DOHH2 (cell line): ENCODE data around the gene PCED1B.

Experiments
- H3F3A ChIP-seq: fragments of 200-600 bp; sonication (generic), shearing (Covaris generic); 2 replicates; pipeline ENCODE4 v1.6.0; 2016; ENCODE audit warnings: antibody characterized with exemption, mild to moderate bottlenecking; ENCODE audit not compliant: control insufficient read depth, insufficient read depth
- H3K27ac ChIP-seq: fragments of 200-600 bp; sonication (generic); 2 replicates; pipeline ENCODE4 v1.5.1; 2014; ENCODE audit warnings: low read depth, mild to moderate bottlenecking, low read length, moderate library complexity
- H3K27me3 ChIP-seq: fragments of 200-600 bp; sonication (generic); 2 replicates; pipeline ENCODE4 v1.6.1; 2014; ENCODE audit warnings: mild to moderate bottlenecking, low read length, mixed read lengths; ENCODE audit not compliant: control insufficient read depth
- H3K36me3 ChIP-seq: fragments of 200-600 bp; sonication (generic); 2 replicates; pipeline ENCODE4 v1.6.1; 2014; ENCODE audit warnings: mild to moderate bottlenecking, low read length, moderate library complexity, mixed read lengths; ENCODE audit not compliant: control insufficient read depth
- H3K4me1 ChIP-seq: fragments of 200-600 bp; sonication (generic); 2 replicates; pipeline ENCODE4 v1.6.1; 2014; ENCODE audit warnings: mild to moderate bottlenecking, low read length, mixed read lengths; ENCODE audit not compliant: control insufficient read depth
- H3K4me2 ChIP-seq: fragments of 200-600 bp; sonication (generic); 2 replicates; pipeline ENCODE4 v1.6.0; 2014; ENCODE audit warnings: mild to moderate bottlenecking, low read length, moderate library complexity
- H3K4me3 ChIP-seq: fragments of 200-600 bp; sonication (generic); 2 replicates; pipeline ENCODE4 v1.5.1; 2014; ENCODE audit warnings: mild to moderate bottlenecking, low read length, mixed read lengths
- H3K79me2 ChIP-seq: fragments of 200-600 bp; sonication (generic); 2 replicates; pipeline ENCODE4 v1.6.1; 2014; ENCODE audit warnings: mild to moderate bottlenecking, low read length, mixed read lengths; ENCODE audit not compliant: control insufficient read depth
- H3K9me2 ChIP-seq: fragments of 200-600 bp; sonication (generic); replicated peaks from 2 replicates; pipeline ENCODE4 v1.6.1; 2014; ENCODE audit warnings: mild to moderate bottlenecking, low read length, mixed read lengths; ENCODE audit not compliant: control insufficient read depth
- H3K9me3 ChIP-seq: fragments of 200-600 bp; sonication (generic); 2 replicates; pipeline ENCODE4 v1.6.1; 2014; ENCODE audit warnings: antibody characterized with exemption, low read length, mixed read lengths; ENCODE audit not compliant: control insufficient read depth, insufficient read depth
- H4K20me1 ChIP-seq: fragments of 200-600 bp; sonication (generic); 2 replicates; pipeline ENCODE4 v1.6.0; 2014; ENCODE audit warnings: low read depth, mild to moderate bottlenecking, antibody characterized with exemption, low read length, moderate library complexity; ENCODE audit not compliant: control insufficient read depth, insufficient read depth
- EZH2phosphoT487 ChIP-seq: fragments of 200-600 bp; sonication (generic); IDR thresholded peaks from 2 replicates; pipeline ENCODE4 v1.6.1; 2017; ENCODE audit warnings: borderline replicate concordance, mild to moderate bottlenecking, antibody characterized with exemption, low read length, moderate library complexity, mixed read lengths
- TF ChIP-seq, protein P1 (sequence below): fragments of 200-600 bp; sonication (generic); IDR thresholded peaks from one replicate; pipeline ENCODE4 v1.5.1; 2014; ENCODE audit warnings: antibody characterized with exemption, mild to moderate bottlenecking, low read depth, low read length; ENCODE audit not compliant: poor library complexity, severe bottlenecking

PCED1B gene

DNA sequence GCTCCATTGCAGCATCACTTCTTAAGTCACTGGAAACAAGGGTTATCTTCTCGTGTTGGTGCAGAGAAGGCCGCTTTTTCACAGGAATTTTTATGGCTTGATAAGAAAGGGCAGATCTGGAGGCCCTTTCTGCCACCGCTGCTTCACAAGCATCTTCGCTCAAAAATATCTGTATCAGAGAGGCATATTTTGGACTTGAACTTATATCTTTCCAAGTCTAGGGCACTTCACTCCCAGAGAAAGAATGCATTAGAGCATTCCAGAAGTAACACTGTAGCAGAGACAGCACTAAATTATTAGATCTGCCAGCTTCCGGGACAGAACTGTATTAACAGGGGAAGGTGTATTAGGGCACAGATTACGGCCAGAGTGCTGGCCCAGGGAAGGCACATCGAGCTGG is 152.0 kb downstream of the PCED1B start:
- no peak overlapping the region for H3K27ac ChIP-seq
- peaks cover 19% of the 10 kb centered on the region for H3K4me1 ChIP-seq

DNA sequence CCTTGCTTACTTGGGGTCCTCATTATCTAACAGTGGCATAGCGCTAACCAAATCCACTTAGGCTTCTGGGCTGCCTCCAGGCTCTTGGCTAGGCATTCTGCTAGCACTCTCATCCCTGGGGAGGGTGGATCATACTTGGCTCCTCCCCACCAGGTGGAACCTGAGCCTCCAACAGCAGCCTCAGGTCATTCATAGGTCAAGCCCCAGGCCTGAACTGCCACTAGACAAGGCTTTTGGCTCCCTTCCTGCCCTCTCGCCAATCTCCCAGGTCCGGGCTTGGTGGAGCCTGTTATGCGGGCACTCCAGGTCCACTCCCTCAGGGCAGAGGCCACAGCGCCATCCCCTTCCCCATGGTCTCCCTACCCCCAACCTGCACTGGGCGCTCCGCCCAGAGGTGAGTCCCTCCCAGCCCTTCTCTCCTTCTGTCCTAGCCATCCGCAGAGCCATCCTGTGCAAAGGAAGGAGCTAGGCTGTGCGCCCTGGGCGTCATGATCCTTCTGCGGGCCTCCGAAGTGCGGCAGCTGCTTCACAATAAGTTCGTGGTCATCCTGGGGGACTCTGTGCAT is 155.2 kb downstream of the PCED1B start:
- Histone ChIP-seq H3F3A (no peaks in the 10 kb centered on the region), H3K27me3 (no peaks in the 10 kb centered on the region), H3K9me3 (no peaks in the 10 kb centered on the region), H3K4me1 (peaks cover 3% of the 10 kb centered on the region; the same call in 1 of the 2 replicates), H3K79me2 (no peaks in the 10 kb centered on the region), H3K9me2 (no peaks in the 10 kb centered on the region), H3K27ac (no peak overlapping the region), H3K4me2 (no peak overlapping the region), H3K36me3 (no peaks in the 10 kb centered on the region; the same call in 1 of the 2 replicates), H3K4me3 (no peak overlapping the region), H4K20me1 (no peaks in the 10 kb centered on the region)
- TF ChIP-seq, protein P1, sequence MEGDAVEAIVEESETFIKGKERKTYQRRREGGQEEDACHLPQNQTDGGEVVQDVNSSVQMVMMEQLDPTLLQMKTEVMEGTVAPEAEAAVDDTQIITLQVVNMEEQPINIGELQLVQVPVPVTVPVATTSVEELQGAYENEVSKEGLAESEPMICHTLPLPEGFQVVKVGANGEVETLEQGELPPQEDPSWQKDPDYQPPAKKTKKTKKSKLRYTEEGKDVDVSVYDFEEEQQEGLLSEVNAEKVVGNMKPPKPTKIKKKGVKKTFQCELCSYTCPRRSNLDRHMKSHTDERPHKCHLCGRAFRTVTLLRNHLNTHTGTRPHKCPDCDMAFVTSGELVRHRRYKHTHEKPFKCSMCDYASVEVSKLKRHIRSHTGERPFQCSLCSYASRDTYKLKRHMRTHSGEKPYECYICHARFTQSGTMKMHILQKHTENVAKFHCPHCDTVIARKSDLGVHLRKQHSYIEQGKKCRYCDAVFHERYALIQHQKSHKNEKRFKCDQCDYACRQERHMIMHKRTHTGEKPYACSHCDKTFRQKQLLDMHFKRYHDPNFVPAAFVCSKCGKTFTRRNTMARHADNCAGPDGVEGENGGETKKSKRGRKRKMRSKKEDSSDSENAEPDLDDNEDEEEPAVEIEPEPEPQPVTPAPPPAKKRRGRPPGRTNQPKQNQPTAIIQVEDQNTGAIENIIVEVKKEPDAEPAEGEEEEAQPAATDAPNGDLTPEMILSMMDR: no peak
- no peak for TF ChIP-seq EZH2phosphoT487

More for the DNA sequence above, 152.0 kb downstream of the PCED1B start:
- H3K9me3 ChIP-seq: no peaks in the 10 kb centered on the region
- H3K79me2 ChIP-seq: no peaks in the 10 kb centered on the region
- no peaks in the 10 kb centered on the region for H3F3A ChIP-seq
- H4K20me1 ChIP-seq: no peaks in the 10 kb centered on the region
- no peak overlapping the region for H3K4me3 ChIP-seq
- H3K4me2 ChIP-seq: no peak overlapping the region
- H3K36me3 ChIP-seq: no peaks in the 10 kb centered on the region; the same call in 1 of the 2 replicates
- no peaks in the 10 kb centered on the region for H3K9me2 ChIP-seq
- no peaks in the 10 kb centered on the region for H3K27me3 ChIP-seq
- TF ChIP-seq EZH2phosphoT487: no peak
- TF ChIP-seq, protein P1: no peak

DNA sequence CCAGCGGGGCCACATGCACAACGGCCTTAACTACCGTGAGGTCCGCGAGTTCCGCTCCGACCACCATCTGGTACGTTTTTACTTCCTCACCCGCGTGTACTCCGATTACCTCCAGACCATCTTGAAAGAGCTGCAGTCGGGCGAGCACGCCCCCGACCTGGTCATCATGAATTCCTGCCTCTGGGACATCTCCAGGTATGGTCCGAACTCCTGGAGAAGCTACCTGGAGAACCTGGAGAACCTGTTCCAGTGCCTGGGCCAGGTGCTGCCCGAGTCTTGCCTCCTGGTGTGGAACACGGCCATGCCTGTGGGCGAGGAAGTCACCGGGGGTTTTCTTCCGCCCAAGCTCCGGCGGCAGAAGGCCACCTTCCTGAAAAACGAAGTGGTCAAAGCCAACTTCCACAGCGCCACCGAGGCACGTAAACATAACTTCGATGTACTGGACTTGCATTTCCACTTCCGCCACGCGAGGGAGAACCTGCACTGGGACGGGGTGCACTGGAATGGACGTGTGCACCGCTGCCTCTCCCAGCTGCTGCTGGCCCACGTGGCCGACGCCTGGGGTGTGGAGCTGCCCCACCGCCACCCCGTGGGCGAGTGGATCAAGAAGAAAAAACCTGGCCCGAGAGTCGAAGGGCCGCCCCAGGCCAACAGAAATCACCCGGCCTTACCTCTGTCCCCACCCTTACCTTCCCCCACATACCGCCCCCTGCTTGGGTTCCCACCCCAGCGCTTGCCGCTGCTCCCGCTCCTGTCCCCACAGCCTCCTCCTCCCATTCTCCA is 156.0 kb downstream of the PCED1B start:
- H3K36me3 ChIP-seq: no peaks in the 10 kb centered on the region; the same call in 1 of the 2 replicates
- no peaks in the 10 kb centered on the region for H3F3A ChIP-seq
- H3K9me3 ChIP-seq: no peaks in the 10 kb centered on the region
- H3K4me3 ChIP-seq: no peak overlapping the region
- H3K79me2 ChIP-seq: no peaks in the 10 kb centered on the region
- H3K4me1 ChIP-seq: peaks cover 3% of the 10 kb centered on the region; the same call in 1 of the 2 replicates
- H3K27me3 ChIP-seq: no peaks in the 10 kb centered on the region
- H3K4me2 ChIP-seq: no peak overlapping the region
- no peak overlapping the region for H3K27ac ChIP-seq
- TF ChIP-seq, protein P1: no peak
- no peak for TF ChIP-seq EZH2phosphoT487
- H4K20me1 ChIP-seq: no peaks in the 10 kb centered on the region
- H3K9me2 ChIP-seq: no peaks in the 10 kb centered on the region
